ENCODE results near the gene HPS4. TPM values are rescaled to one million over a fixed set of nuclear protein-coding genes. Genes with fewer than 3 reads are reported as not detected.

Gene HPS4
- total RNA-seq, 1 experiment from 2014 or later = 19.8 TPM

DNA sequence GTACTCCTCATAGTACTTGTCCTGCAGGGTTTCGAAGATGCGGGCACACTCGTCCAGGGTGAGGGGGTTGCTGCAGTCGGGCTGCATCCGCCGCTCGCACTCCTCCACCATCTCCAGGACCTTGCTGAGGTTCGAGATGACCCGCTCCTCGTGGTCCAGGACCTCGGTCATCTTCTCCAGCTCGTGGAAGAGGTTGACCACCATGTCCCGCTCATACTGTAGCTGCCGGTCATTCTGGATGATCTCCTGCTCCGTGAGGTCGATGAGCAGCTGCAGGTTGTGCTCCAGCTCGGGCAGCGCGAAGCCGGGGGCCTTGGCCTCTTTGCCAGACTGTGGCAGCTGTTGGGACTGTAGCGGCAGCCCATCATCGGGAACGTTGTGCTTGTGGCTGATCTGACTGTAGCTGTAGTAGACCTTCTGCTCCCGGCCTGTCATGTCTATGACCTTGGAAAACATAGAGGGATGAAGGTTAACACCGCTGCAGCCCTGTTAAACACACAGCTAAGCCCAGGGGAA is 15.7 kb upstream of the HPS4 start:
- no peak for DNase-seq (ENCODE audit: low spot score)

DNA sequence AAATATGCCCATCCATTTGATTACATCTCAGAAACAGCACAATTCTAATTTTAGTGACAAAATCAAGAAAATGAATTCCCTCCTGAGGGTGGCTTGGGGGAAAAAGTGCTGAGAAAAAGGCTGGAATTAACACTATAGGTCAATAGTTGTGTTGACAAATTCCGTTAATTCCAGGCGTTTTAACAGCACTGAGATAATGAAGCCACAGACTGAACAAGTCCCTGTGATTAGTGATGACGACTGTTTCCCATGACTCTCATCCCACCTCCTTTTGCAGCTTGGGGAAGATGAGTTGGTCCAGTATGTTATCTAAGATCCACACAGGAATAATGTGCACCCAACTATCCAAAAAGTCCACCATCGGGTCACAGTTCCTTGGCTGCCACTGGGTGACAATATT is 12.9 kb upstream of the HPS4 start:
- no peak for DNase-seq (ENCODE audit: low spot score)

DNA sequence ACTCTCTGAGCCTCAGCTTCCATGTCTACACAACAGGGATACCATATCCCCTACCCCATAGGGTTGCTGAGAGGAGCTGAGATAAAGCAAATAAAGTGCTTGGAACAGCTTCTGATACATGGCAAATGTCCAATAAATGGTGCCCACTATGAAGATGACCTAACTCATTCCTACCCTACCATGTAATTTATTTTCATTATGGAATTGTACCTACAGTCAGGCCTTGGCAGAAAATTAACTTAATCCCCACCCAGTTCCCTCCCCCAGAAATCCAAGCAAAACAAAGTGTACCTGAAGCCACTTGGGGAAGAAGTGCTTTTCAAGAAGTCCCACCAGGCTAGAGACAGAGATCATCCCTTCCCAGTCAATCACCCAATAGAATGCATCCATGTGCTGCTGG is 10.9 kb upstream of the HPS4 start:
- DNase-seq (ENCODE audit: low spot score) = no peak

DNA sequence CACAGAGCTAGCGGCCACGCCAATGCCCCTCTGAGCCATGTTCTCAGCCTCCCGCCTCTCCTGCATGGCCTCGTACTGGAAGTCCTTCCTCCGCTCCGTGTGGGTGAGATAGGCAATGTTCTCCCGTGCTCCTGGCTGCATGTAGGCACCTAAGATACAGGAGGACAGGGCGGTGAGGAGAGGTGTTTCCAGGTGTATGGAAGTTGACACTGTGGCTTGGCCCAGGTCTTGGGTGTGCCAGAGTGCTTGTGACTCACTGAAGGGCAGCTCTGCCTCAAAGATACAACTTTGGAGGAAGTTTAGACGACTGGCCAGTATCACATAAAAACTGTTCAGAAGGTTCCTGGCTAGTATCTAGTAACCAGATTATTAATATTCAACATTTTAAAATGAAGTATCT is 8.6 kb upstream of the HPS4 start:
- DNase-seq (ENCODE audit: low spot score) = no peak

DNA sequence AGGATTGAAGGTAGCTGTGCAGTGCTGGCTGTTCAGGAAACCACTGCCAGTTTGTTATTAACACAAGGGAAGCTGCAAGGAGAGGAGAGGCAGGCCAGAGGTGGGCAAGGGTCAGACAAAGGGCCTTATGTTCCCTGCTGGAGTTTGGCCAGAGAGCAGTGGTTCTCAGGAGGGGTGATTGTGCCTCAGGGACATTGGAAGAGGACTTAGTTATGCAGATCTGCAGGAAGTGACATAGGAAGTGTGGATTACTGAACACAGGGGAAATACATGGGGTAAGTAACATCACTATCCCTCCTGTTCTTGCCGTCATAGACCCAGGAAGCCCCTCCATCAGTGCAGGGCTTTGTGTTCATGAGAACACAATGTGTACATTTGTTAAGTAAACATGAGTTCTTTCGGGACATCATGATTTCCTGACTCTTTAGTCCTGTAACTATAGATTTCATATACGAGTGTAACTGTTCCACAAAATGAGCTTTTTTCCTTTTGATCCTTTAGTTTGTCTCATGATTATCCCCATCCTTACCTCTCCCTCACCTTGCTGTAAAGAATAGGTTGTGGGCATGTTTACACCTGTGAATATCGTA is 6.0 kb upstream of the HPS4 start:
- DNase-seq (ENCODE audit: low spot score) = no peak

DNA sequence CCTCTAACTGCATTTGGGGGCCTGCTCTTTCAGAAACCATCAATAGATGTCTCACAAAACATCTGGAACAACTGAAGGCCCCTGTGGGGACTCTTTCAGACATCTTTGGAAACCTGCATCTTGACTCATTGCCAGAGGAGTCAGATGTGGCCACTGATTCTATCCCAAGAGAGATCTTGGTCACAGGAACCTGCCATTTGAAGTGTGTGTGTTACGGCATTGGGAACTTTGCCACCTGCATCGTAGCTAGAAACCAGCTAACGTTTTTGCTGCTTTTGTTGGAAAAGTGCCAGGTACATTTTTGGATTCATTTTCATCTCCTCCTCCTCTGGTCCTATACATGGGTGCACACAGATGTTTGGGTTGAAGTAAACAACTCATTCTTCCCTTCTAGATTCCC is 4.4 kb upstream of the HPS4 start:
- no peak for DNase-seq (ENCODE audit: low spot score)

DNA sequence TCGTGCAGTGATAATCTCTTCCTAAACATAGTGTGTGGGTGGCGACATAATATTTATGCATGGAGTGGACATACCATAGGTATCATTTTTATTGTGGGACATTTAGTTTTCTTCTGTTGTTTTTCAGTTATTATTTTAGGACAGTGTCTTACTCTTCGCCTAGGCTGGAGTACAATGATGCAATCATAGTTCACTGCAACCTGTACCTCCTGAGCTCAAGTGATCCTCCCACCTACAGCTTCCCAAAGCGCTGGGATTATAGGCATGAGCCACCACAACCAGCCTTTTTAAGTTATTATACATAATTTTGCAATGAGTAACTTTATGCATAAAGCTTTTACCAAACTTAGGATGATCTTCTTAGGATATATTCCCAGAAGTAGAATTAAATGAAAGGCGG is 2.8 kb upstream of the HPS4 start:
- no peak for DNase-seq (ENCODE audit: low spot score)

DNA sequence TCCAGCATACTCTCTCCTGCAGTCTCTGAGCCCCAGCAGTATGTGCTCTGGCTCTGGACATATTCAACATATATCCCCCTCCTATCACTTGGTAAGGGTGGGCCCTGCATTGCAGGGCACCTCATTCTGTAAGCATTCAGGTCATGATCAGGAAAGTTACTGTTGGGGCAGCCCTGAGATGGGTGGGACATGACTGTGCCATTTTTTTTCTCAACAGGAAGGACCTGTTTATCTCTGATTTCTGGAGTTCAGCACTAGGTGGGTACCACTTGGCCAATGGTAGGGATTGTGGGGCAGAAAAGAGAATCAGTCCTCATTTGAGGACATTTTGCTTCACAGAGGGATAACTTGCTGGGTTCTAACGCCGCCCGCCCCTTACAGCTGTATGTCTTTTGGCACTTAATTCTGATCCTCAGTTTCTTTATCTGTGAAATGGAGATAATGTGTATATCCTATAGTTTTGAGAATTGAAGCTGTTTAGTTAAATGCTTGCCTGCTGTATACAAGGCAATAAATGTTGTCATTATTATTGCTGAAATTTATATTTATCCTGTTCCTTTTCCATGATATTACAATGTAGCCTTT is 2.3 kb upstream of the HPS4 start:
- DNase-seq (ENCODE audit: low spot score) = no peak

DNA sequence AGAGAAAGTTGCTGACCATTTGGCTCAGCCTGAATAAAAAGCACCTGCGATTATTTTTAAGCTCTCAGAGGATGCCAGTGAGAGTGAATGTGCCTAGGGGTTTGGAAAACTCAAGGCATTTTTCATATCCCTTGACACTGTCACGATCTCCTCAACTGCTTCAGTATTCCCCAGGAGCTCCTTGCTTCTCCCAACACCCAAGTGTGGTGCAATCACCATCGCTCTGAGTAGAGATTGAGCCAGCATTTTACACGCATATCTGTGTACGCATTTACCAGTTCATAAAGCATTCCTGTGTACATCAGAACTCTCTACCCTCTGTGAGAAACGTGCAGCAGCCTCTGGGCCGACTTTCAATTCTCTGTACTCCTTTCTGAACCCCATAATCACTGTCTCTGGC is 1.4 kb upstream of the HPS4 start:
- DNase-seq (ENCODE audit: low spot score) = no peak

DNA sequence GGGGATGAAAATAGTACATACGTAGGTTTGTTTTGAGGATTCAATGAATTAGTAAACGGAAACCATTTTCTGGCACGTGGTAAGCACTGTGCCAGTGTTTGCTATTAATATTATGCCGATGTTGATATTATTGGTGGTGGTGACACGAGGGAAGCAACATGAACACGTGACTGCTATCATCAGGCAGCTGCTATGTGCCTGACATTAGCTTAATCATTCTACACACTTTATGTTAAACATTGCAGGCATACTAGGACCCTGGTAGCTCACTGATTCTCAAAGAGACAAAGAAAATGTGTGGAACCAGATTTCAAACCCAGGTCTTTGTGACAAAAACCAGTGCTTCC is 750 bp upstream of the HPS4 start:
- no peak for DNase-seq (ENCODE audit: low spot score)

DNA sequence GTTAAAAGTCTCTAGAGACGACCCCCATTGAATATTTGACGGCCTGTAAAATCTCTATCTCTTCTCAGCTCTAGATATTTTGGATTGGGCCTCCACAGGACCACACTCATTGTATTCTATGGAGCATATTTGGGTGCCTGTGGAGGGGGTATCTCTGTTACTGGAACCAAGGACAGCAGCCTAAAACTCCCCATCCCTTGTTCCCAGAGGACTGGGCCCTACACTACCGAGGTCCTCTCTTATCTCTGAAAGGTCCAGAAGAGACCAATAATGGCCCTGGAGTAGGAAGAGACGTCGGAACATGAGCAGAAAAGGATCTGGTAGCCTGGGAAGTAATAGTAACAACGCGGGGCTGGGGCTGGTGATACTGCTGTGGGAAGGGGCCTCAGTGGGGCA is 542 bp downstream of the HPS4 start:
- DNase-seq (ENCODE audit: low spot score) = no peak

DNA sequence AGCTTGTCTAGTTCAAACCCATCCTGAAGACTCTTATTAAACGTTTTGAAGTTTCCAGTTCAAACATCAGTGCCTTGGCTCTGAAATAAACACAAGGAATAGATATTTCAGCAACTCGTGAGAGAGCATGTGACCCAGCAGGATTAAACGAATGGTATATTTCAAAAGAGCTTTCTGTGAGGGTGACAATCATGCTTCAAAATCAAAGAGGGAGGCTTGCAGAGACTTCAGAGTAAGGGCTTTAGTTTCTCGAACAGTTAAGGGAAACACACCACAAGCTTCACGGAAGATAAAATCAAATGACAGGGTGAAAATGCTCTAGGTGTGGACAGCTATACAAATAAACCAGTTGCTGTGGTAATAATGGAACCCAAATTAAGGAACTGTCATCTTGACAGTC is 1.4 kb downstream of the HPS4 start:
- DNase-seq (ENCODE audit: low spot score) = no peak

DNA sequence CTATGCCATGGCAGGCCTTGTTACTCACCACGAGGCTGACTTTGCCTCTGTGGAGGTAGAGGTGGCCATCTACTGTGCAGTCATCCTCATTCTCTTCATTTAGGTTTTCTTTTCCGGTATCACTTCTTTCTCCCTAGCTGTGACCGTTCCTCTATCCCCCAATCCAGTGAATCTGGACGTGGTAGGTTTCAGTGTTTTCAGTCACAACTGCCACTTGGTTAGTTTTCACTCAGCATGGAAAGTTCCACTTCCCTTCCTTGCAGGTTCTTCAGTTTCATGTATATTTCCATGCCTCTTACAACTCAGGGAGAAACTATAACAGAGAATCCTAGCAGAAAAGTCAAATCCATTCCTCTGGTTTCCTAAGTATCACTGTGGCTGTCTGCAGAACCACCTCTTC is 1.9 kb downstream of the HPS4 start:
- DNase-seq (ENCODE audit: low spot score) = no peak

DNA sequence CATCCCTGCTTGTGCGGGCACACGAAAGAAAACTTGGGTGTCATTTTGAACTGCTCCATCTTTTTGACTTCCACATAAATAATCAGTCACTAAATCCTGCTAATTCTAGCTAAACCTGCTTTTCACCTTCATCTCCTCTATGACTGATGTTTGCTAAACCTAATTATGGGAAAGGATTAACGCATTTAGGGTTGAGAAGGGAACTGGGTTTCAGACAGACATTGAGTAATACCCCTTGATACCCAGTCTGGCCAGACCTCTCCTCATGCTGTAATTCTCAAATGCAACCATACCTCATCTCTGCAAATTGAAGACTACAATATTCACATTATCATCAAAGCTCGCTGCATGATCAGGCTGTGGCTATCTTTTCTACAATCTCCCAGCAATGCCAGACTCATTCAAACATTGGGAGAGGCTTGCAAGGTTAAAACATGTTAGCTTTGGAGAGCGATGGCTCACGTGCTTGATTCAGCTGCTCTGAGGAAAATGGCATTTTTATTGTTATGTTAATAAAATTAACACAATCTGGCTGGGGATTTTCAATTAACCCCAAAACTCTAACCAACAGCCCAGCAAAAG is 2.4 kb downstream of the HPS4 start:
- no peak for DNase-seq (ENCODE audit: low spot score)

DNA sequence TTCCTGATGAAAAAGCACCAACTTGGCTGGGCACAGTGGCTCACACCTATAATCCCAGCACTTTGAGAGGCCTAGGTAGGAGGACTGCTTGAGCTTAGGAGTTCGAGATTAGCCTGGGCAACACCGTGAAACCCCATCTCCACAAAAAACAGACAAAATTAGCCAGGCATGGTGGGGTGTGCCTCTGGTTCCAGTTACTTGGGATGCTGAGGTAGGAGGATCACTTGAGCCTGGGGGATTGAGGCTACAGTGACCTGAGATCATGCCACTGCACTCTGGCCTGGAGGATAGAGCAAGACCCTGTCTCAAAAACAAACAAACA is 3.0 kb downstream of the HPS4 start:
- no peak for DNase-seq (ENCODE audit: low spot score)

DNA sequence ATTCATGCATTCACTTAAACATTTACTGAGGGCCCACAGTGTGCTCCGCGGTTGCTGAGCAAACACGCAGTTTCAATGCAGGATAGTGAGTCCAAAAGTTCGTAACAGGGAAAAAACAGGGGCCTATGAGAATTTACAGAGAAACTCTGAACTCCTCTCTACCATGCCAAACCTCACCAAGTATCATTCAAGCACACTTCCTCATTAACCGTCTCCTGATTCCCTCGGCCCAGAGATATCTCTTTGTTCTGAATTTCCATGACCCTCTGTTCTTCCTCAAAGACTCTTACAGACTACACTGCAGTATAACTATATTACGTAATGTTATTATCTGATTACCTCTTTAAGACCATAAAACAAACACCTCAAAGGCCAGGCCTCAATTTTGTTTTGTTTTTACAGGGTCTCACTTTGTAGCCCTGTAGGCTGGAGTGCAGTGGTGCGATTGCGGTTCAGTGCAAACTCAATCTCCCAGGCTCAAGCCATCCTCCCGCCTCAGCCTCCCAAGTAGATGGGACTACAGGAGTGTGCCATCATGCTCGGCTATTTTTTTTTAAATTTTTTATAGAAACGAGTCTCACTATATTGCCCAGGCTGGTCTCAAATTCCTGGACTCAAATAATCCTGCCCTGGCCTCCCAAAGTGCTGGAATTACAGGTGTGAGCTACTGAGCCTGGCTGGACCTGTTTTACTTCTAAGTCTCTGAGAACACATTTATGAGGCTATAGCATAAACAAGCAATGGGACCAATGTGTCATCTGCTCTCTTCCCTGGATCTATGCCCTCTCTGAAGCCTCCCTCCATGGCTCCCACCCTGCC is 3.6 kb downstream of the HPS4 start:
- no peak for DNase-seq (ENCODE audit: low spot score)

DNA sequence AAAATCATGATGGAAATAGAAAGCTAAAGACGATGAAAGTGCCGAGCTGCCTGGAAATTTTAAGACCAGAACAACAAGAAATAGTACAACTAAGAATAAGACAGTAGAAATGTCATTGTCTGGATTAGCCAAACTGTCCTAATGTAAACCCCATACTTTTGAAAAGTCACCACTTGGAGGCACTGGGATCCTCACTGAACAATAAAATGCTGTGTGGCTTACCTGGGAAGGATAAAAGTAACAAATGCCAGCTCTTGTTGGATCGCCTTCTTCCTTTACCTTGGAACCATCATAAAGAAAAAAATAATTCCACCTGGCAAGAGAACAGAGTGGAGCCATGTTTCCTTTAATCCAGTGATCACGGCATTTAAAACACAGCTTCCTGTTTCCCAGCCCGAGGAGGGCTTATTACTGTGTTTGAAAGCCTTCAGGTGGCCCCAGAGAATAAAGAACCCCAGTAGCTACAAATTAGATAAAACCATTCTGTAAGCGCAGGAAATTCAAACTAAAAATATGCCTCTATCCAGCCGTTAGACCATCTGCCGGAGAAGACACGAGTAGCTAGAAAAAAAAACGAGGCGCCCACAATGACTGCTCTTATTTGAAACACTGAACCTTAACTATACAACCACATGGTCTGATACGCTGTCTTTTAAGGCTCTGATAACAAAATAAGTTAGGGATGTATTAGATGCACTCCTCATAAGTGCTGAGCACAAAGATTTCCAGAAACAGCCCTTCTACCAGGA is 4.4 kb downstream of the HPS4 start:
- no peak for DNase-seq (ENCODE audit: low spot score)

DNA sequence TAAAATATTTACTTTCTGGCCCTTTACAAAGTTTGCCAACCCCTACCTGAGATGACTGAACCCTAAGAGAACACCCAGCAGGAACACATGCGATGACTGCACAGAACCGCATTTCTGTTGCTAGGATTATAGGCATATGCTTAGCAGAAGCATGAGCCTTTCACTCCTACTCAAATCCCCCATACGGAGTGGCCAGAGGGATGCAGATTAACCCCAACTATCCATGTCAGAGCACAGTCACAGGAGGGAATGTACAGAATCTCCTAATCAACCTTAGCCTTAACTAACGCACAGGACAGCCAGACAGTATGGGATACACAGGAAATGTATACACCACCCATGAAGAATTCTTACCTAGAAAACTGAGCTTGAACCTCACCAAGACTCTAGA is 6.2 kb downstream of the HPS4 start:
- DNase-seq (ENCODE audit: low spot score) = no peak

DNA sequence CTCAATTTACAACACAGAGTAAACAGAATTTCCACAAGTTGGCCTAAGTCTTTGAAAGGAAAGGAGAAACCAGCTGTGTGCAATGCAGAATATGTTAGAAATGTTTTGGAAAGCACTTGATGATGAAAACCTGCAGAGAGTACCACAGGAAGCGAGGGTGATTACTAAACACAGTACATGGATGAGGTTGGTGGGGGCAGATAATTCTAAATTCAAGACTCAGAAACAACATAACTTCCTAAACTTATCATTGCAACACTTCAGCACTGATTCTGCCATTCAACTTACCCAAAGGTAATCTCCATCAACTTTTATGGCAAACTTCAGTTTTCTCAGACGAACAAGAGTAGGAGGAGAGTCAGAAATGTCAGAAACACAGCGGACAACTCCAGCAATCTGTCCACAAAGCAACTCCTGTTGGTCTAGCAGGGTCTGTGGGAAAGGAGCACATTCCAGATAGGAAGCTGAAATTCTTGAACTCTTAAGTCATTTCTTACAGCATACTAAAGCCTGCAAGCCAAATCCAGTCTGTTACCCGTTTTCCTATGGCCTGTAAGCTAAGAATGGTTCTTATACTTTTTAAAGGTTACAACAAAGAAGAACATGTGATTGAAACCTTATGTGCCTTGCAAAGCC is 6.8 kb downstream of the HPS4 start:
- DNase-seq (ENCODE audit: low spot score) = no peak

DNA sequence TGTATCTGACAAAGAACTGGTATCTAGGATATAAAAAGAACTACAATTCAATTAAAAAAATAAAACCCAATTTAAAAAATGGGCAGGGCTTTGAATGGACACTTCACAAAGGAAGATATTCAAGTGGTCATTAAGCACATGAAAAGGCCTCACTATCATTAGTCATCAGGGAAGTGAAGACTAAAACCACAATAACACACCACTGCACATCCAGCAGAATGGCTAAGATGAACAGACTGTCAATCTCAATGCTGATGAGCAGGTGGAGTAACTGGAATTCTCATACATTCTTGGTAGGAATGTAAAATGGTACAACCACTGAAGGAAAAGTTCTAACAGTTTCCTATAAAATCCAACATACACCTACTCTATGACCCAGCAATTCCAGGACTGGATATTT is 8.9 kb downstream of the HPS4 start:
- DNase-seq (ENCODE audit: low spot score) = no peak

DNA sequence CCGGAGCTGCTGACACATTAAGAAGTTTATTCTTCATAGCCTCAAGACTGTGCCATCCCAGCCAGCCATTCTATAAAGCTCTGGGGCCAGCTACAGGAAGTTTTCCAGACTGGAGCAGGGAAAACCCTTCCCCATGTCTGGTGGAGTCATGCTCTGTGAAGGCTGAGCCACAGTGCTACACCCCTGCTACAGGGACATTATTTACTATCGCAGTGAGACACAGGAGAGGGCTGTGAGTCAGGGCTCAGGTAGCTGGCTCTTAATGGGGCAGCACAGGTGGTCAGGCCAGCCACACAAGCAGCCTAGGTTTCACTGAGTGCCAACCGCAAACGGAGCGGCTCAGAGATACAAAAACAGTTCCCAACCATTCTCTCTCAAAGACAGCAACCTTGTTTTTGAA is 12.1 kb downstream of the HPS4 start:
- DNase-seq (ENCODE audit: low spot score) = peak; percentile 78

DNA sequence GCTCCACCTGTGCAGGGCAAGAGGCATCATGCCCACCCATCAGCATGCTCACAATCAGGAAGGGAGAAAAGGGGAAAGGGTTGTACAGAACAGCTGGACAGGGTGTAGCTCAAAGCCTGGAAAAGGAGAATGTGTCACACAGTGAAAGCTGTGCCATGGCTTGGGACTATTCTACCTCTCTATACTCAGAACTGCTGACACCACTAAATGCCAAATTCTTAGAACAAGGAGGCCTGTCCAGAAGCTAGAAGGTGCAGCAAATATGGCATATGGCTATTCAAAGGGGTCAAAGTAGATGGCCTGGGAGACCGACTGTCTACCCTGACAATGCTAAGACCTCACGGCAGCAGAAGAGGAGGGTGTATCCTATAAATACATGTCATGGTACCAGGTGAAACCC is 12.8 kb downstream of the HPS4 start:
- DNase-seq (ENCODE audit: low spot score) = no peak

Data from H4 (cell line).